Adrenal gland (tissue), 5 donors: ENCODE measurements around the gene ABCC12.

Experiments
- CTCF ChIP-seq, 6 experiments: fragments of 450-650 bp in 4 of 6; fragments of 200-600 bp in 2 of 6; sonication (generic) in 1 of 6; IDR thresholded peaks; 1 replicate in 5 of 6; 2 replicates in 1 of 6; pipeline versions ENCODE4 v1.5.1 to v1.8.0; 2016 to 2021; ENCODE audit warnings: antibody characterized with exemption in 6 of 6, mild to moderate bottlenecking in 2 of 6, moderate library complexity in 1 of 6
- POLR2A ChIP-seq, 2 donors: fragments of 450-650 bp; IDR thresholded peaks; one replicate each; pipeline ENCODE4 v1.6.1; 2017; ENCODE audit warnings: antibody characterized with exemption in 2 of 2, mild to moderate bottlenecking in 2 of 2, moderate library complexity in 1 of 2
- donor health status: DM: no; HTN: no; CAD: no.

GRCh38 chr16:48110982-48111381, 44.8 kb downstream of the ABCC12 start:
- no peak for TF ChIP-seq CTCF (IDR thresholded peaks at IDR 0.05)
- TF ChIP-seq POLR2A (IDR thresholded peaks at IDR 0.05), result no peak
